Mononuclear cell (primary cell): ENCODE measurements around the gene ANKZF1. TPM values are rescaled to one million over a fixed set of nuclear protein-coding genes. Genes with fewer than 3 reads are reported as not detected.
"Not testable (repeated sequence)": the region's sequence is repeated elsewhere in the genome, so short reads cannot be mapped to it uniquely, and the experiment has no call there.

ENCODE experiments used
- H3K27me3 ChIP-seq: 2 replicates; pipeline ENCODE4 v1.6.0; 2011; ENCODE audit warnings: low read length, control low read depth; ENCODE audit not compliant: insufficient read depth
- H3K4me1 ChIP-seq: 2 replicates; pipeline ENCODE4 v1.5.1; 2011; ENCODE audit warnings: mild to moderate bottlenecking, low read length, control low read depth; ENCODE audit not compliant: insufficient read depth
- H3K4me3 ChIP-seq: 2 replicates; pipeline ENCODE4 v1.5.1; 2011; ENCODE audit warnings: mild to moderate bottlenecking, low read length, moderate library complexity
- H3K9me3 ChIP-seq: 2 replicates; pipeline ENCODE4 v1.5.1; 2011; ENCODE audit warnings: low read depth, mild to moderate bottlenecking, control low read depth, low read length
- total RNA-seq: library from RNA; depleted of rRNA; stranded (reverse); fragments of >200 nt; gene quantifications from one replicate; pipeline ENCODE4 v1.2.3, GENCODE V29; 2012

Gene ANKZF1
- total RNA-seq, 1 donor, result 45.4 TPM

DNA sequence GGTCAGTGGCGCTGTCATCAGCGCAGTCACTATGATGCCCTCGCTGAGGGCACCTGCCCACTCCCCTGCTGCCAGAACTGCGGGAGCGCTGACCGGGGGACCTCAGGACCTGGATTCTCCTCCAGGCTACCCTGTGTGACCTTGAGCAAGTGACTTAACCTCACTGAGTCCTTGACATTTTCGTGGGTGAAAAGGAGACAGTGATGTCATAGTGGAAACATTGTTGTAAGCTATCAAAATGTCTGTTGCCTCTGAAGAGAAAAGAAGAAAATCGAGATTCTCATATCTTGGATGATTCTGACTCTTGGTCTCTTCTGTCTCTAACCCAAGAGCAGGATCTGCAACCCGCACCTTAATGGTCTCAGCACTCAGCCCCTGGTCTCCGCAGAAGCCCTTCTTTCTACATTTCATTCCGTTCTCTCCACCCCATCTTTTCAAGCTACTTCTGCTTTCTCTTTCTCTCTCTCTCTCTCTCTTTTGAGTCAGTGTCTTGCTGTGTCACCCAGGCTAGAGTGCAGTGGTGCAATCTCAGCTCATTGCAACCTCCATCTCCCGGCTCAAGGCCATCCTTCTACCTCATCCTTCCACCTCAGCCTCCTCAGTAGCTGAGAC lies 25.1 kb downstream of the ANKZF1 start:
- peaks cover 38% of the 10 kb centered on the region for H3K4me1 ChIP-seq
- H3K27me3 ChIP-seq, result no peaks in the 10 kb centered on the region
- H3K4me3 ChIP-seq, result peak overlapping the region; percentile 96
- no peaks in the 10 kb centered on the region for H3K9me3 ChIP-seq

DNA sequence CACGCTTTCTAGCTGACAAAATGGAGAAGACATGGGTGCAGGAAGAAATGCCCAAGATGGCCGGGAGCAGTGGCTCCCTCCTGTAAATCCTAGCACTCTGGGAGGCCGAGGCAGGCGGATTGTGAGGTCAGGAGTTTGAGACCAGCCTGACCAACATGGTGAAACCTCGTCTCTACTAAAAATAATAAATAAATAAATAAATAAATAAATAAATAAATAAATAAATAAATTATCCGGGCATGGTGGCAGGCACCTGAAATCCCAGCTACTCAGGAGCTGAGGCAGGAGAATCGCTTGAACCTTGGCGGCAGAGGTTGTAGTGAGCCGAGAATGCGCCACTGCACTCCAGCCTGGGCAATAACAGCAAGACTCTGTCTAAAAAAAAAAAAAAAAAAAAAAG lies 29.3 kb downstream of the ANKZF1 start:
- not testable (repeated sequence) for H3K4me1 ChIP-seq, H3K27me3 ChIP-seq, H3K9me3 ChIP-seq, H3K4me3 ChIP-seq

DNA sequence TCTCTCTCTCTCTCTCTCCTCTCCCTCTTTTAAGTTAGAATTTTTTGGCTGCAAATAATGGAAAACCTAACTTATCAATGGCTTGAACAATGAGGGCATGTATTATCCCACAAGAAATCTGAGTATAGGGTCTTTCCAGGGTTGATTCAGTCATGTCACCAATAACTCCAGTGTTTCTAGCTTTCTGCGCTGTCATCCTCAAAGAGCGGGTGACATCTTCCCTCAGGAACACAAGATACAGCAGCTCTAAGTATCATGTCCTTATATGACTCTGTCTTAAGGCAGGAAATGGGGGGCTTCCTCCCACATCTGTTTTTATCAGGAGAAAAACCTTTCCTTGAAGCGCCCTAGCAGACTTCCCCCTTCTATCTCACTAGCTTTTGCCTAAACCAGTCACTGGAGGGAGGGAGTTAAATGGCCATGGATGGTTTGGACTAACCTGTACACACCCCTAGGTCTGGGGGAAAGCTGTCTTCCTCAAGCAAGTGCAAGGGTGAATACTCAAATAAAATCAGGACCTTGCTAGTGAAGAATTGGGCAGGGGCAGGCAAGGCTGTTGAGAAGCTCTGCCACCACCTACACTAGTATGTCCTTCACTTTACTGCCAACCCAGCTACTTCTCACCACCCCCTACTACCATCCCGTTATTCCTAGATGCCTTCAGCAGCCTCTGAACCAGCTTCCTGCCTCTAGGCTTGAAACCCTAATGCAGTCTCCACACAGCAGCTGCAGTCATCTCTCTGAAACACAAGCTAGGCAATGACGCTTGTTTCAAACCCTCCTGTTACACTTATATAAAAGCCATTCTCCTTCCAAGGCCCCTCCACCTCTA lies 31.6 kb downstream of the ANKZF1 start:
- no peaks in the 10 kb centered on the region for H3K4me1 ChIP-seq
- no peak overlapping the region for H3K4me3 ChIP-seq
- no peaks in the 10 kb centered on the region for H3K9me3 ChIP-seq
- no peaks in the 10 kb centered on the region for H3K27me3 ChIP-seq

GRCh38 chr2:219266232-219266631 lies 36.6 kb downstream of the ANKZF1 start:
- no peak overlapping the region for H3K4me3 ChIP-seq
- H3K9me3 ChIP-seq, result no peaks in the 10 kb centered on the region
- H3K27me3 ChIP-seq, result no peaks in the 10 kb centered on the region
- H3K4me1 ChIP-seq, result no peaks in the 10 kb centered on the region

GRCh38 chr2:219266886-219267285 lies 37.3 kb downstream of the ANKZF1 start:
- Histone ChIP-seq H3K27me3 (no peaks in the 10 kb centered on the region), H3K9me3 (no peaks in the 10 kb centered on the region), H3K4me3 (no peak overlapping the region), H3K4me1 (no peaks in the 10 kb centered on the region)

DNA sequence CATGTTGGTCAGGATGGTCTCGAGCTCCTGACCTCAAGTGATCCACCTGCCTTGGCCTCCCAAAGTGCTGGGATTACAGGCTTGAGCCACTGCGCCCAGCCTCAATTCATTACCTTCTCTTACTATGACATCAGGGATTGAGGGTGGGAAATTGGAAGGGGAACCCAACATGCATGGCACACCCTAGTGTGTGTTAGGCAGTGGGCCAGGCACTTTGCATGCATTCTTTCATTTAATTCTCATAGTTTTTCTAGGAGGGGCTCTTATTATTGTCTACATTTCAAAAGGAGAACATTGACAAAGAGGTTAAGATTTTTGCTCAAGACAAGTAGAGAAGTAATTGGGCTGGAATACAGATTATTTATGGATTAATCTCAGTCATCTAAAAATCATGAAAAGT lies 38.7 kb downstream of the ANKZF1 start:
- H3K27me3 ChIP-seq, result no peaks in the 10 kb centered on the region
- H3K4me3 ChIP-seq, result no peak overlapping the region
- H3K4me1 ChIP-seq, result no peaks in the 10 kb centered on the region
- H3K9me3 ChIP-seq, result no peaks in the 10 kb centered on the region

- Histone ChIP-seq H3K4me3 (no peak overlapping the region), H3K27me3 (no peaks in the 10 kb centered on the region), H3K9me3 (no peaks in the 10 kb centered on the region), H3K4me1 (no peaks in the 10 kb centered on the region)
These were observed 39.9 kb downstream of the ANKZF1 start for GRCh38 chr2:219269362-219270054.

DNA sequence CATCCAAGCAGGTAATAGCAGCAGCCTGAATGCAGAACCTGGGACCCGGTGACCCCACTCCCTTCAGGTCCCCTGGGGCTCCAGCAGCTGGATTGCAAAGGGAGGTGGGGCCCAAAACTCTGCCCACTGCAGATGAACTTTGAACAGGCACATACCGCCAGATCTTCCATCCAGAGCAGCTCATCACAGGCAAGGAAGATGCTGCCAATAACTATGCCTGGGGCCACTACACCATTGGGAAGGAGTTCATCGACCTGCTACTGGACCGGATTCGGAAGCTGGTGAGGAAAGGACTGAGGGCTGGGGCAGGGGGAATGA lies 40.4 kb downstream of the ANKZF1 start:
- Histone ChIP-seq H3K9me3 (no peaks in the 10 kb centered on the region), H3K27me3 (no peaks in the 10 kb centered on the region), H3K4me3 (no peak overlapping the region), H3K4me1 (no peaks in the 10 kb centered on the region)

DNA sequence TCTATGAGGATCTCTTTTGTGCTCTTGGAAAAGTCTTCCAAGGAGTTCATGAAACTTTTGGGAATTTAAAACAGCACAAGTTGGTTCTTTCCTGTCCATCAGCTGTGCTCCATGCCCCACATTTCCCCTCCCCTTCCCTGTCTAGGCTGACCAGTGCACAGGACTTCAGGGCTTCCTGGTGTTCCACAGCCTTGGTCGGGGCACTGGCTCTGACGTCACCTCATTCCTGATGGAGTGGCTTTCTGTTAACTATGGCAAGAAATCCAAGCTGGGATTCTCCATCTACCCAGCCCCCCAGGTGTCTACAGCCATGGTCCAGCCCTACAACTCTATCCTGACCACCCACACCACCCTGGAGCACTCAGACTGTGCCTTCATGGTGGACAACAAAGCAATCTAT lies 41.4 kb downstream of the ANKZF1 start:
- H3K4me3 ChIP-seq, result no peak overlapping the region
- H3K4me1 ChIP-seq, result no peaks in the 10 kb centered on the region
- no peaks in the 10 kb centered on the region for H3K27me3 ChIP-seq
- H3K9me3 ChIP-seq, result no peaks in the 10 kb centered on the region

DNA sequence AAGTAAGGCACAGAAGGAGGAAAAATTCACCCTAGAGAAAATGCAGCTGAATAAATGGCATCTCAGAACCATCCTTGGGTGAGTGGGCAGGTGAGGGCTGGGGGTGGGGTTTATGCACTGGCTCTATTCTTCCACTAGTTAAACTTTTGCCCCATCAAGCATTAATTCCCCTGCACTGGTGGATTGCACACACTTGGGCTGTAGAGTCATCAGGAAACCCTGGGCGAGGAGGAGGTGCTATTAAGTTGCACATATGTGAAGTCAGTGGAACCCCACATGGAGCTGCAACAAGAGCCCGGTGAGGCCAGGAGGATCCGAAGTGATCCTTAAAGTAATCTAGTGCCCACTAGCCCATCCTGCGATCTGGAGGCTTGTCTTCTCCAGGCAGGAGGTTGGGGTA lies 42.8 kb downstream of the ANKZF1 start:
- H3K27me3 ChIP-seq, result no peaks in the 10 kb centered on the region
- H3K9me3 ChIP-seq, result no peaks in the 10 kb centered on the region
- no peak overlapping the region for H3K4me3 ChIP-seq
- no peaks in the 10 kb centered on the region for H3K4me1 ChIP-seq

DNA sequence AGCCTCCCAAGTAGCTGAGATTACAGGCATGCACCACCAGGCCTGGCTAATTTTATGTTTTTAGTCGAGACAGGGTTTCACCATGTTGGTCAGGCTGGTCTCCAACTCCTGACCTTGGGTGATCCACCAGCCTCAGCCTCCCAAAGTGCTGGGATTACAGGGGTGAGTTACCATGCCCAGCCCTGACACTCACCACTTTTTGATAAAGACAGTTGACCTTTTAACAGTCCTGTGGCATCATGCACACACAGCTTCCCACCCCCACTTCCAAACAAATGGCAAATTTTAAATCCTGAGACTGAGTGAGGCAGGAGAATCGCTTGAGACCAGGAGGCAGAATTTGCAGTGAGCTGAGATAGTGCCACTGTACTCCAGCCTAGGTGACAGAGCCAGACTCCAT lies 43.4 kb downstream of the ANKZF1 start:
- H3K9me3 ChIP-seq, result no peaks in the 10 kb centered on the region
- peaks cover 6% of the 10 kb centered on the region for H3K4me1 ChIP-seq

GRCh38 chr2:219273937-219274336 lies 44.3 kb downstream of the ANKZF1 start:
- no peak overlapping the region for H3K4me3 ChIP-seq
- H3K9me3 ChIP-seq, result no peaks in the 10 kb centered on the region
- H3K27me3 ChIP-seq, result no peaks in the 10 kb centered on the region
- H3K4me1 ChIP-seq, result peaks cover 16% of the 10 kb centered on the region

More for the DNA sequence above, 43.4 kb downstream of the ANKZF1 start:
- H3K27me3 ChIP-seq, result no peaks in the 10 kb centered on the region
- H3K4me3 ChIP-seq, result no peak overlapping the region

DNA sequence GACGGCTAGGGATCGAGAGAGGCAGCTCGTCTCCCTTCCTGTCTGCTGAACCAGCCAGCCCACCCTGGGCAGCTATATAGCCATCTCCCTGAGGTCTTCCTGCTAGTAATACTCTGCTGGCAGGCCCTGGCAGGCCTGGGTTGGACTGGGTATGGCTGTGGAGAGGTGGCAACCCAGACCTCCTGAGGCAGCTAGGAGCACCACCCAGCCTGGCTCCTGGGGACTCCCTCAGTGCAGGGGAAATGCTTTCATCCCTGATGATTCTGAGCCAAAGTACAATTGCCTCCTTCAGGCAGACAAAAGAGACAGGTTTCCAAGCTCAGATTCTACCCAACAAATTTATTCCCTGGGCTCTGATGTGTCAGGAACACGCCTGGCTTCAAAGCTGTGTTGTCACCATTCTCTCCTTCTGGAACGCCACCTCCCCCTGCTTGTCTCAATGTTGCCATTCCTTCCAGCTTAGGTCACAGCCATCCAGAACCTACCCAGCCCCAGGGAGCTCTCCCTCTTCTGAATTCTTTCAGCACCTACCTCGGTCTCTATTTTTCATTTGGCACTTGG lies 44.8 kb downstream of the ANKZF1 start:
- Histone ChIP-seq H3K27me3 (no peaks in the 10 kb centered on the region), H3K9me3 (no peaks in the 10 kb centered on the region), H3K4me1 (peaks cover 16% of the 10 kb centered on the region), H3K4me3 (no peak overlapping the region)

- H3K9me3 ChIP-seq, result no peaks in the 10 kb centered on the region
- no peaks in the 10 kb centered on the region for H3K27me3 ChIP-seq
- H3K4me1 ChIP-seq, result peaks cover 29% of the 10 kb centered on the region
- no peak overlapping the region for H3K4me3 ChIP-seq
These were observed 48.4 kb downstream of the ANKZF1 start for GRCh38 chr2:219277703-219278654.
